Spleen (tissue), 11 donors: ENCODE data around the gene KRTAP4-9. TPM values are rescaled to one million over a fixed set of nuclear protein-coding genes. Genes with fewer than 3 reads are reported as not detected.
"Not testable (repeated sequence)": the region's sequence is repeated elsewhere in the genome, so short reads cannot be mapped to it uniquely, and the experiment has no call there.

Source experiments
- DNase-seq: peaks from one replicate; pipeline ENCODE4 v3.0.0-alpha.2; 2020
- H3K27ac ChIP-seq, 8 donors: fragments of 200-600 bp; sonication (generic) in 7 of 8; 1 replicate in 4 of 8; 2 replicates in 4 of 8; pipeline versions ENCODE4 v1.5.0 to v1.8.0; 2016 to 2021; ENCODE audit warnings: inconsistent platforms in 4 of 8, mild to moderate bottlenecking in 4 of 8, moderate library complexity in 1 of 8
- H3K27me3 ChIP-seq, 7 donors: fragments of 200-600 bp; sonication (generic) in 6 of 7; replicated peaks in 1 of 7; 1 replicate in 4 of 7; 2 replicates in 3 of 7; pipeline versions ENCODE4 v1.5.0 to v1.8.0; 2016 to 2021; ENCODE audit warnings: inconsistent platforms in 3 of 7, mild to moderate bottlenecking in 1 of 7
- H3K36me3 ChIP-seq, 6 donors: fragments of 200-600 bp; sonication (generic) in 5 of 6; 1 replicate in 4 of 6; 2 replicates in 2 of 6; pipeline versions ENCODE4 v1.5.0 to v1.8.0; 2016 to 2021; ENCODE audit warnings: inconsistent platforms in 2 of 6
- H3K4me1 ChIP-seq, 6 donors: fragments of 200-600 bp; sonication (generic) in 5 of 6; 1 replicate in 3 of 6; 2 replicates in 3 of 6; pipeline versions ENCODE4 v1.5.0 to v1.8.0; 2016 to 2021; ENCODE audit warnings: inconsistent platforms in 3 of 6
- H3K4me3 ChIP-seq, 8 donors: fragments of 200-600 bp; sonication (generic) in 7 of 8; 1 replicate in 4 of 8; 2 replicates in 4 of 8; pipeline versions ENCODE4 v1.5.0 to v1.8.0; 2016 to 2021; ENCODE audit warnings: inconsistent platforms in 4 of 8, mild to moderate bottlenecking in 4 of 8, moderate library complexity in 2 of 8
- H3K9me3 ChIP-seq, 8 donors: fragments of 200-600 bp; sonication (generic) in 7 of 8; 1 replicate in 4 of 8; 2 replicates in 4 of 8; pipeline versions ENCODE4 v1.5.0 to v1.8.0; 2016 to 2021; ENCODE audit warnings: inconsistent platforms in 4 of 8
- CTCF ChIP-seq, 11 experiments: fragments of 200-600 bp in 7 of 11; fragments of 450-650 bp in 4 of 11; sonication (generic) in 4 of 11; IDR thresholded peaks in 8 of 11; conservative IDR thresholded peaks in 3 of 11; 1 replicate in 7 of 11; 2 replicates in 4 of 11; pipeline versions ENCODE4 v1.4.0 to v1.8.0; 2016 to 2021; ENCODE audit warnings: antibody characterized with exemption in 11 of 11, inconsistent platforms in 4 of 11, mild to moderate bottlenecking in 1 of 11
- POLR2A ChIP-seq, 3 donors: fragments of 450-650 bp; IDR thresholded peaks; one replicate each; pipeline ENCODE4 v1.5.1; 2017; ENCODE audit warnings: antibody characterized with exemption in 3 of 3, mild to moderate bottlenecking in 1 of 3
- POLR2AphosphoS5 ChIP-seq, 3 donors: sonication (generic); formaldehyde crosslinking; IDR thresholded peaks; one replicate each; pipeline ENCODE4 v1.5.1; 2017; ENCODE audit warnings: antibody characterized with exemption in 3 of 3
- WGBS, 5 donors: extraction: QIAGEN DNeasy Blood & Tissue Kit in 3 of 5; methylation state at CpG; one replicate each; pipeline versions ENCODE4 v1.1.5 to v1.1.7; 2013 to 2018; 5-methylcytosine and 5-hydroxymethylcytosine counted together
- intact Hi-C: fragments of 100-400 bp; cut with DNase I; formaldehyde crosslinking; loops from one replicate; pipeline ENCODE4 v1.15.0; 2023; ENCODE audit warnings: low total_unique reads
- polyA plus RNA-seq, 3 donors: library from polyadenylated mRNA; stranded (reverse); fragments of 200-250 nt; gene quantifications; one replicate each; pipeline ENCODE4 v1.2.1, GENCODE V29; 2013
- total RNA-seq, 7 donors: library from RNA; depleted of rRNA in 3 of 7; stranded (reverse); fragments of >200 nt in 3 of 7; fragmentation: NEBNext Ultra II Directional in 4 of 7; extraction: Animal tissue kit (Norgen Biotek cat#: 25700) in 4 of 7; gene quantifications; one replicate each; pipeline versions ENCODE4 v1.1.0 to v1.2.1, GENCODE V29; 2016 to 2021
- donor health status: healthy with polysubstance abuse.
- donor health status: DM: no; HTN: no; CAD: no; lungs with moderate emphysema.
- donor health status: DM: no; HTN: no; CAD: no.
- donor health status: Bipolar disorder and iron deficiency.
- donor health status: healthy.
- donor health status: DM: no; HTN: no; CAD: no.
- donor health status: DM: yes; HTN: yes; CAD: no.

Gene KRTAP4-9
- total and polyA plus RNA-seq, 10 donors, result not detected

GRCh38 chr17:41061964-41062363, 43.2 kb upstream of the KRTAP4-9 start:
- peaks cover 0 to 10% (median 3%) of the 10 kb centered on the region in 8 donors for H3K9me3 ChIP-seq
- H3K4me1 ChIP-seq, result no peaks in the 10 kb centered on the region
- H3K27me3 ChIP-seq, result peaks cover 0 to 45% (median 7%) of the 10 kb centered on the region in 7 donors
- H3K27ac ChIP-seq, result no peak overlapping the region
- no peak overlapping the region for H3K4me3 ChIP-seq
- 68 to 85% (median 80%) methylated on average over 1 of the region's 1 CpG for WGBS, 5 donors
- intact Hi-C loops, result no loop called here
- no peaks in the 10 kb centered on the region for H3K36me3 ChIP-seq
- TF ChIP-seq POLR2AphosphoS5 (IDR thresholded peaks at IDR 0.05) (no peak), CTCF (IDR thresholded peaks at IDR 0.05 in 8 of 11, conservative IDR thresholded peaks at IDR 0.05 in 3 of 11) (no peak), POLR2A (IDR thresholded peaks at IDR 0.05) (no peak)
- DNase-seq, result no peak

GRCh38 chr17:41063449-41063848, 41.7 kb upstream of the KRTAP4-9 start:
- Histone ChIP-seq H3K4me3 (no peak overlapping the region), H3K27ac (no peak overlapping the region), H3K9me3 (no peaks in the 10 kb centered on the region), H3K4me1 (no peaks in the 10 kb centered on the region), H3K27me3 (peaks cover 0 to 30% (median 7%) of the 10 kb centered on the region in 7 donors), H3K36me3 (no peaks in the 10 kb centered on the region)
- 81 to 91% (median 86%) methylated on average over 4 of the region's 4 CpGs for WGBS, 5 donors
- TF ChIP-seq POLR2A (IDR thresholded peaks at IDR 0.05) (no peak), CTCF (IDR thresholded peaks at IDR 0.05 in 8 of 11, conservative IDR thresholded peaks at IDR 0.05 in 3 of 11) (no peak), POLR2AphosphoS5 (IDR thresholded peaks at IDR 0.05) (no peak)
- no peak for DNase-seq
- intact Hi-C loops, result no loop called here

GRCh38 chr17:41064301-41064700, 40.9 kb upstream of the KRTAP4-9 start:
- TF ChIP-seq POLR2AphosphoS5 (IDR thresholded peaks at IDR 0.05) (no peak), CTCF (IDR thresholded peaks at IDR 0.05 in 8 of 11, conservative IDR thresholded peaks at IDR 0.05 in 3 of 11) (no peak), POLR2A (IDR thresholded peaks at IDR 0.05) (no peak)

GRCh38 chr17:41065016-41065689, 40.0 kb upstream of the KRTAP4-9 start:
- 74 to 93% (median 78%) methylated on average over 7 to 10 of the region's 16 CpGs for WGBS, 5 donors
- H3K4me1 ChIP-seq, H3K4me3 ChIP-seq, DNase-seq, intact Hi-C loops, H3K9me3 ChIP-seq, H3K27ac ChIP-seq, H3K36me3 ChIP-seq: not testable (repeated sequence)
- H3K27me3 ChIP-seq, result peaks cover 0 to 14% (median 0%) of the 10 kb centered on the region in 7 donors

More at GRCh38 chr17:41064301-41064700, 40.9 kb upstream of the KRTAP4-9 start:
- intact Hi-C loops, result no loop called here
- no peak overlapping the region for H3K27ac ChIP-seq
- peaks cover 0 to 22% (median 2%) of the 10 kb centered on the region in 7 donors for H3K27me3 ChIP-seq
- H3K9me3 ChIP-seq, result no peaks in the 10 kb centered on the region
- H3K4me1 ChIP-seq, result no peaks in the 10 kb centered on the region
- no peak overlapping the region for H3K4me3 ChIP-seq
- no peaks in the 10 kb centered on the region for H3K36me3 ChIP-seq
- WGBS, 5 donors, result 61 to 78% (median 71%) methylated on average over 1 of the region's 1 CpG
- DNase-seq, result no peak
